Cardiac muscle cell (in vitro differentiated cells and primary cell): ENCODE data around the gene ZNF337. TPM values are rescaled to one million over a fixed set of nuclear protein-coding genes. Genes with fewer than 3 reads are reported as not detected.
"Not testable (repeated sequence)": the region's sequence is repeated elsewhere in the genome, so short reads cannot be mapped to it uniquely, and the experiment has no call there.

Experiments used
- DNase-seq, 2 donors: peaks; one replicate each; pipeline versions ENCODE4 v3.0.0 to v3.0.0-alpha.2; 2010 to 2017; ENCODE audit warnings: low read depth in 1 of 2, low spot score in 1 of 2
- H3K27ac ChIP-seq: fragments of 200-600 bp; sonication (generic); 2 replicates; pipeline ENCODE4 v1.5.1; 2016
- H3K27me3 ChIP-seq: fragments of 200-600 bp; sonication (generic); 2 replicates; pipeline ENCODE4 v1.6.0; 2016; ENCODE audit warnings: control low read depth
- H3K36me3 ChIP-seq: fragments of 200-600 bp; sonication (generic); 2 replicates; pipeline ENCODE4 v1.5.1; 2016; ENCODE audit warnings: control low read depth
- H3K4me1 ChIP-seq: fragments of 200-600 bp; sonication (generic); 2 replicates; pipeline ENCODE4 v1.8.1; 2017; ENCODE audit warnings: low read depth, mild to moderate bottlenecking, mixed run types
- H3K4me3 ChIP-seq: fragments of 200-600 bp; sonication (generic); 2 replicates; pipeline ENCODE4 v1.5.1; 2016; ENCODE audit warnings: mild to moderate bottlenecking
- H3K9me3 ChIP-seq: fragments of 200-600 bp; sonication (generic); 2 replicates; pipeline ENCODE4 v1.5.1; 2017; ENCODE audit warnings: low read depth, mild to moderate bottlenecking, control low read depth
- CTCF ChIP-seq: IDR thresholded peaks from 2 replicates; pipeline ENCODE4 v1.5.1; 2012; ENCODE audit warnings: low read depth, mild to moderate bottlenecking, low read length
- polyA plus RNA-seq: library from polyadenylated mRNA; unstranded; fragments of >200 nt; fragmentation: Nextera tagmentation; extraction: Ambion mirVana; gene quantifications from 2 replicates; pipeline ENCODE4 v1.2.1, GENCODE V29; 2016
- total RNA-seq: library from RNA; depleted of rRNA; stranded (reverse); fragments of >200 nt; gene quantifications from 2 replicates; pipeline ENCODE4 v1.2.3, GENCODE V29; 2016

Gene ZNF337
- total and polyA plus RNA-seq, 2 experiments from 2014 or later = 5.6 to 23.1 TPM

- Histone ChIP-seq H3K9me3 (no peaks in the 10 kb centered on the region), H3K27ac (no peak overlapping the region), H3K27me3 (no peaks in the 10 kb centered on the region), H3K36me3 (no peaks in the 10 kb centered on the region), H3K4me3 (no peak overlapping the region), H3K4me1 (peaks cover 10% of the 10 kb centered on the region)
- no peak for DNase-seq
- TF ChIP-seq CTCF = no peak
These were observed 4.2 kb downstream of the ZNF337 start for GRCh38 chr20:25692499-25692898.

GRCh38 chr20:25690427-25690826 is 6.2 kb downstream of the ZNF337 start:
- Histone ChIP-seq H3K4me3 (no peak overlapping the region), H3K4me1 (peaks cover 2% of the 10 kb centered on the region), H3K27me3 (no peaks in the 10 kb centered on the region), H3K36me3 (no peaks in the 10 kb centered on the region), H3K9me3 (no peaks in the 10 kb centered on the region), H3K27ac (no peak overlapping the region)
- no peak for TF ChIP-seq CTCF
- DNase-seq = no peak

- H3K4me3 ChIP-seq = no peak overlapping the region
- peaks cover 5% of the 10 kb centered on the region for H3K4me1 ChIP-seq
- no peaks in the 10 kb centered on the region for H3K27me3 ChIP-seq
- no peak for DNase-seq
- peak overlapping the region; percentile 34 for H3K27ac ChIP-seq
- no peaks in the 10 kb centered on the region for H3K36me3 ChIP-seq
- no peak for TF ChIP-seq CTCF
- H3K9me3 ChIP-seq = no peaks in the 10 kb centered on the region
These were observed 10.3 kb downstream of the ZNF337 start for GRCh38 chr20:25686081-25687067.

- Histone ChIP-seq H3K9me3 (no peaks in the 10 kb centered on the region), H3K27me3 (no peaks in the 10 kb centered on the region), H3K4me1 (peaks cover 5% of the 10 kb centered on the region), H3K4me3 (no peak overlapping the region), H3K36me3 (peaks cover 5% of the 10 kb centered on the region), H3K27ac (peak overlapping the region; percentile 34)
- no peak for TF ChIP-seq CTCF
- DNase-seq = no peak
These were observed 11.2 kb downstream of the ZNF337 start for GRCh38 chr20:25685276-25686080.

- not testable (repeated sequence) for H3K9me3 ChIP-seq, H3K4me3 ChIP-seq, H3K27me3 ChIP-seq, DNase-seq, H3K27ac ChIP-seq, H3K4me1 ChIP-seq
- H3K36me3 ChIP-seq = peaks cover 11% of the 10 kb centered on the region
These were observed 12.8 kb downstream of the ZNF337 start for GRCh38 chr20:25683826-25684225.
